GM21423 (cell line): ENCODE measurements around the gene CST6.
A peak's percentile ranks its signal among the peaks of the same experiment; 100 is the strongest.
"Not testable (repeated sequence)": the region's sequence is repeated elsewhere in the genome, so short reads cannot be mapped to it uniquely, and the experiment has no call there.

Experiments used
- ATAC-seq: cut with Tn5 transposase; IDR thresholded peaks from one replicate; pipeline ENCODE4 v1.9.1; 2021; ENCODE audit warnings: mild to moderate bottlenecking, moderate library complexity; ENCODE audit not compliant: unreplicated experiment

Gene CST6

DNA sequence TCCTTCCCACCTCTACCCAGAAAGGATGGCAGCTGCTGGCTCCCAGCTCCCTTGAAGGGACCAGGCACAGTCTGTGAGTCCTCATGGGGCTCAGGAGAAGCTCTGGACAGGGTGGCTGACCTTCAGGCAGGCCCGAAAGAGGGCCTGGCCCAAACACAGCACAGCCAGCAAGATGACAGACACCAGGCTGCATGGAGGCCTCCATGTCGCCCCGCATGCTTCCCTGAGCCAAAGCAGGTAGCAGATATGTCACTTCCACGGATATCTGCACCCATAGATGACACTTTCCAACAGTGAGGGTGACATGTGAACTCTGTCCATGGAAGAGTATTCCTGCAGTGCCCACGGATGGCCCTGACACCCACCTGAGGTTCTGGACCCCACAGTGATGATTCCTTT lies 28.2 kb upstream of the CST6 start:
- ATAC-seq = no peak

DNA sequence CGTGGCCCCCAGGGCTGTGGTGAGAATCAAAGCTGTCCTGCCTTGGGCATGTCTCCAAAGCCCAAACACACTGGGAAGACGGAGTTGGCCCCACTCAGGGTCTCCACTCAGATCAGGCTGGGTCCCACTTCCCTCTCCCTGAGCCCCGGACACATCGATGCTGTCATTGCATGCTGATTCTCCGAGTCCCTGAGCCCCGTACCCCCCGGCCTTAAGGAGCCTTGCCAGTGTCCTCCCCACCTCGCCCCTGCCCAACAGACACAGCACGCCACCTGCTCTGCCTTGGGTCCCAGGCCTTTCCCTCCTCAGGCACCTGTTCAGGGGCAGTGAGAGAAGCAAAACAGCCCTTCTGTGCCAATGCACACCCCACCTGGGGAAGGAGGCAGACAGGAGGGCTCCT lies 24.5 kb upstream of the CST6 start:
- no peak for ATAC-seq

DNA sequence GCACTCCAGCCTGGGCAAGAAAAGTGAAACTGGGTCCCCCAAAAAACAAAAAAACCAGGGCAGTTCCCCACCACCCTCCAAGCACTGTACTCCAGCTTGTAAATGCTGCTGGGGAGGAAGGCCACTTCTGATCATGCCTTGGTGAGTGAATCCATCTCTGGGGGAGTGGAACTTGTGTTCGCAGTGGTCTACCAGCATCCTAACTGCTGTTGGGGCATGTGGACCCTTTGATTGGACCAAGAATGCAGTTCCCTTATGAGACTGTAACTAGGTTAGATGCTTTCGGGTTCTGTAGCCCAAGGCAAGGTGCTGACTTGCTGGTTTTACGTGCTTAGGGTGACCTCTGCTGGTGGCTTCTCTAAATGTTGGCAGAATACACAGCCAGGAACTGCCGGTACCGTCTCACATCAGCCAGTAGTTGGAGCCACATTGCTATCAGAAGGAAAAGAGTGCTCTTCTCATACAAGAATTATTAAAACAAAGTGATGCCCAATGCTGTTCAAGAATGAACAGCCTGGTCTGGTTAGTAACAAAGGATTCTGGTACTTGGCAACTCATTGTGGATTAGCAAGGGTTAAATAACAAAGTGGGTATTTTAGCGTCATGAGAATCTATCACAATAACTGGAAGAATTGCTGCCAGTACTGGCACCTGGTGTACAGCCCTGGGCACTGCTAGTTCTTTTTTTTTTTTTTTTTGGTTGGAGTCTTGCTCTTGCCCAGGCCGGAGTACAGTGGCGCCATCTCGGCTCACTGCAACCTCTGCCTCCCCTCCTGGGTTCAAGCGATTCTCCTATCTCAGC lies 22.8 kb upstream of the CST6 start:
- ATAC-seq = peak; percentile 94

DNA sequence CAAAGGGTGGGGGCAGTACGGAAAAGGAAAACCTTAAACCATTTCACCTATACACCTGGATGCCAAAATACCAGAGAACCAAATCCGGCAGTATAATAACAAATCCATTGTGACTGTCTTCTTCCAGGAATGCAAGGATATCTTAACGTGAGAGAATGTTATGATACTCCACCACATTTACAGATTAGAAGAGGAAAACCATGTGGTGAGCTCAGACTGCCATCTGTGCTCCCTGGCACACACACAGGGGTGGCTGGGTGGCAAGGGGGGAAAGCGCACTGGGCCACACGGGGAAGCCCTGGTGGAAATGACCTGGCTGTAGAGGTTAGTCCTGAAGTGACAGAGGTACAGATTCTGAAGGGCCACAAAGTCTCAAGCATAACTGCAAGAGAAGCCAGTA lies 19.8 kb upstream of the CST6 start:
- ATAC-seq = no peak

DNA sequence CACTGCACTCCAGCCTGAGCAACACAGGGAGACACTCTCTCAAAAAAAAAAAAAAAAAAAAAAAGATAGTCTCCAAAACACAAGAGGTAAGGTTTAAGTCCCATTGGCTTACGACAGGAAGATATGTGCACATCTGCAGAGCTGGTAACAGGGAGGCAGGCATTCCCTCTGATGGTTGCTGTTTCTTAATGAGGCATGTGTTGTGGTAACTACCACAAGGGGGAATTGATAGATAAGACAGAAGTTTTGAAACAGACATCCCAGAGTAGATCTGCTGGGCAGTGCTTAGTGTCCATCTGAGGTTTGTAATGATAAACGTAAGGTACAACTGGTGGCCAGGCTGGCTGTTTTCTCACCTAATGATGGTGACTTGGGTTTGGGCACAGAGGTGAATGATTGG lies 14.5 kb upstream of the CST6 start:
- ATAC-seq = no peak

DNA sequence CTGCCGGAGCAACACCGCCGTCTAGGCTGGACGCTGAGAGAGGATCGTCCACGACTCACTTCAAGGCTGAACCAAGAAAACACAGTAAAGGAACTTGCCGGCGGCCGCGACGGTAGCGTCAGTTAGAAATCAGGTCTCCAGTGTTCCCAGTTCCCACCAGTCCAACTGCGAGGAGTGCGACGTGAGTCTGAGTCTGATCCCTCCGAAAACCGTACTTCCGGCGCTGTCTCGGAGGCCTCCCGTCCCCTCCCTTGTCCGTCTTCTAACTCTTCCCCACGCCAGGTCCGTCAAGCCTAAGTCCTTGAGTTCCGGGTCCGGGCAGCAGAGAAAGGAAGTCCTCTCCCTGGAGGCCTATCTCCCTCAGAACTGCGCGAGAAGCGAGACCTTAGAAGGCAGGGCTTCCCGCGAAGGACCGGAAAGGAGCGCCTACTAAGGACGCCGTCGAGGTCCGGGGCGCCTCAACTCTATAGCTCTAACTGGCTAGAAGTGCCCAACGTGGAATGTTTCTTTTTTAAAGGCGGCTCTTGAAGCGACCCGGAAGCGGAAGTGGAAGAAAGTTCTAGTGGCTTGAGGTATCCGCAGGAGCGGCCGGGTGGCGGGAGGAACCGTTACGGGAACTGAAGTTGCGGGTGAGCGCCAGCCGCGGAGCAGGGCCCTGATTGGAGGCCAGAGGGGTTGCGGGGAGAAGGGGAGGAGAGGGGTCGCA lies 9.7 kb upstream of the CST6 start, which contains the start of the genes BANF1 and EIF1AD:
Gene BANF1, plus strand, starts transcription at position 562 of the 706 bp plus-strand sequence. CDS start 748 bp downstream, outside the sequence.
Gene EIF1AD, minus strand, starts transcription at position 216 of the 706 bp plus-strand sequence. CDS start 1,768 bp downstream, outside the sequence.
- ATAC-seq = peak; percentile 75

DNA sequence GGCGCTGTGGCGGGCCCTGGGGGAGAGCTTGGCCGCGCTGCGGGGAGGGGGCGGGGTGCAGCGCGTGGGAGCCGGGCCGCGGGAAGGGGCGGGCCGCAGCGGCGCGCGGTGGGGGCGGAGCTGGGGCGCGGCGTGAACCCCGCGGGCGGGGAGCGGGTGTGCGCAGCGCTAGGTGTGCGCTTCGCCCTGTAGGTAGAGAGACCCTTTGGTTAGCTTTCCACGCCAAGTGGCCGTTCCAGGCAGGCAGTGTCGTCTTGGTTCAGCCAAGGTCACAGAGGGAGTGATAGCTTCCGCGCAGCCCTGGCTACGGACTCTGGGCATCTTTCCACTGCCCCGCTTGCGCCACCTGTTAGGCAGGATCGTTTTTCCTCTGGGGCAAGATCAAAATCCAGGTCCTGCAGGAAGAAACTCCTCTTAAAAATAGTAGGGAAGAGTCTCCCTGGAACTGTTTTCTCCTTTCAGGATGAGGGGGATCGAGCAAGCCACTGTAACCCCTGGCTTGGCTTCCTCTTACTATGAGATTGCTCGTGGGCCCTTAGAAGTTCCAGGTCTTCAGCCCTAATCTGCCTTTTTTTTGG lies 9.1 kb upstream of the CST6 start:
- ATAC-seq = peak; percentile 45

DNA sequence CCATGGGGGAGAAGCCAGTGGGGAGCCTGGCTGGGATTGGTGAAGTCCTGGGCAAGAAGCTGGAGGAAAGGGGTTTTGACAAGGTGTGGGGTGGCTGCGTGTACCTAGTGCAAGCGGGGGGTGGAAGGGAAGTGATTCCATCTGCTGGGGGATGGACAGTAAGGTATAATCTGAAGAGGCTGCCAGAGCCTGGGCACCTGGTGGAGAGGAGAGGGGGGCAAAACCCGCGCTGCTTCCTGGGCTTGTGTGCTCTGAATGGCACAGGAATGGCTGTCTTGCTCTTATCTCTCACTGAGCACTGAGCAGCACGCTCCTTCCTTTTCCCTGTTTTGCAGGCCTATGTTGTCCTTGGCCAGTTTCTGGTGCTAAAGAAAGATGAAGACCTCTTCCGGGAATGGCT lies 8.5 kb upstream of the CST6 start:
- no peak for ATAC-seq

DNA sequence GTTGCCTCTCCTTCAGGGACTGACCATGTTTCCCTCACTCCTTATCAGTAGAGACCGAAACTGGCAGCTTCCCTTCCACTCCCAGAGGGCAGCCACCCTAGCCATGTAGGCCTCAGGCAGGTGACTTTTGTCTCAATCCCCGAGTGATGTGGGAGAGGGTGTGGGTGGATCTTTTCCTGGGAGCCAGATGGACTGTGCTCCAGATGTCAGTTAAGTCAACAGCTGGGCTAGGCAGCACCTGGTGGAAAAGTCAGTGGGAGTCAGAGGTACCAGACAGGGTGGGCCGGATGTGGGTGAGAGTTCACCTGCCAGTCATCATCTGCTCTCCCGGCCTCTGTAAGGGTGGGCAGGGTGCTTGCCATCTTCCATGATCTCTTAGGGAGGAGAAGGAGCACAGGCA lies 7.6 kb upstream of the CST6 start:
- ATAC-seq = no peak

DNA sequence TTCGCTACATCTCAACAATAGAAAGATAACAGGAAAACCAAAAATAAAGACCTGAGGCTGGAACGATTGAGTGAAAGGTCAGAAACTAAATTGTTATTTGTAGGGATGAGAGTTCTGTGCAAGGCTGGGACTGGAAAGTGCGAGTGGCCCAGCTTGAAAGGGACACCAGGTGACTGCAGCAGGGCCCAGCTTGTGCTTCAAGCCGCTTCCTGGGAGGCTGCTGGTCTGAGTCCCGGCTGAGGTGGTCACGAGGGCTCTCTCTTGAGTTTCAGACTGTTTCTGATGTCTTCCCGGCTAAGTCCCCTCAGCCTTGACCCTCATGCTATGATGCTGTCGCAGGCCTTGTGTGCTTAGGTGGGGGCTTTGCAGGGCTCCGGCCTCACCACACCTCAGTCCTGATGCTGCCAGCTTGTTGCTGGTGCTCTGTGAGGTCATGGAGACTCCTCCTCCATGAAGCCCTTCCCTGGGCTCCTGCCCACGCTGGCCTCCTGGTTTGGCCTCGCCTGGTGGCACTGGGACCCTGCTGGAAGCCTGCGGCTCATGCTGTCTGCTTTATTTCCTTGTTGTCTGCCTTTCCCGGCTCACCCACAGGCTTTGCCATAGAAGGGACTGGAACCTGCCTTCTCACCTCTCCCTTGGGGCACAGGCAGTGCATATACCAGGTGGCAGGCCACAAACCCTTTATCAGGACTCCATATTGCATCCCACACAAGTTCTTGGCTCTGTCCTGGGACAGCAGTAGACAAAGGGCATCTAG lies 5.5 kb upstream of the CST6 start:
- no peak for ATAC-seq

DNA sequence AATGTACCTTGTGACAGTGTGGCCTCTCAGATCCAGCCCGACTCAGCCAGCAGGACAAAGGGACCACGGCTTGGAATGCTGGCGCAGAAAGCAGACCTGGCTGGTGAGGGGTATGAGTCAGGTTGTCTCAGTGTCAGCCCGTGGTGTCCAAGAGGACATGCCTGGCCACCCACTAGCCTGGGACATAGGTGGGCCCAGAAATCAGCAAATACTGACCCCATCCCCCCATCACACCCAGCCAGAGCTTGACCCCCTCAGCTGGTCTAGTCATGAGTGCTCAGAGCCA lies 5.0 kb upstream of the CST6 start:
- ATAC-seq = no peak

DNA sequence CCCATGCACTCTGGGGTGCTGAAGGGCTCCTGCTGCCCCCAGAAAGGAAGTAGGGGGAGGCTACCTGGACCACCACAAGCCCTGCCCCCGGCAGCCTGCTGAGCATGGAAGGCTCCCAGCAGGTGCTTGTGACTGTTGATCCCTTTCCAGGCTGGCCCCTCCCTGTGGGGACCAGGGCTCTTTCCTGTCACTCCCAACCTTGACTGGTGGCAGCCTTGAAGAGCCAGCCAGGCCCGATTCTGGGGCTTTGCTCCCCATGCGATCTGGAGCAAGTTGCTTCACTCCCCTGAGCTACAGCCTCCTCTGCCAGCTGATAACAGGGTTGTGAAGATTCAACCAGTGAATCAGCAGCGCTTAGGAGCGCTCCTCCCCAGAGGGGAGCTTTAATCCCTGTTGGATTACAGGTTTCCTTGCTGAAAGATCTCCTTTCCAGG lies 4.6 kb upstream of the CST6 start:
- ATAC-seq = no peak

DNA sequence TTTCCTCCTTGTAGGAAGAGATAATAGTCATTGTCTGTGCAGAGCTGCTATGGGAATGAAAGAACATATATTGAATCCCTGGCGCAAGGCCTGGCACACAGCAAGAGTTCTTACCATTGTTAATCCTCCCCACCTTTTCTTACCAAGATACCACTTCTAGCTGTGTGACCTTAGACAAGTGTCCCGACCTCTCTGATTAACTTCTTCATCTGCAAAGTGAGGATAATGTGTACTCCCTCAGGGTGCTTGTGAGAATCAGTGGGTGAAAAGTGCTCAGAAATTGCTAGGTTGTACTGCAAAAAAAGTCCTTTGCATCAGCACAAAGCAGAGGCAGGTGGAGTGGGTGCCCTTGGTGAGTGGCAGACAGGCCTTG lies 3.7 kb upstream of the CST6 start:
- ATAC-seq = no peak

DNA sequence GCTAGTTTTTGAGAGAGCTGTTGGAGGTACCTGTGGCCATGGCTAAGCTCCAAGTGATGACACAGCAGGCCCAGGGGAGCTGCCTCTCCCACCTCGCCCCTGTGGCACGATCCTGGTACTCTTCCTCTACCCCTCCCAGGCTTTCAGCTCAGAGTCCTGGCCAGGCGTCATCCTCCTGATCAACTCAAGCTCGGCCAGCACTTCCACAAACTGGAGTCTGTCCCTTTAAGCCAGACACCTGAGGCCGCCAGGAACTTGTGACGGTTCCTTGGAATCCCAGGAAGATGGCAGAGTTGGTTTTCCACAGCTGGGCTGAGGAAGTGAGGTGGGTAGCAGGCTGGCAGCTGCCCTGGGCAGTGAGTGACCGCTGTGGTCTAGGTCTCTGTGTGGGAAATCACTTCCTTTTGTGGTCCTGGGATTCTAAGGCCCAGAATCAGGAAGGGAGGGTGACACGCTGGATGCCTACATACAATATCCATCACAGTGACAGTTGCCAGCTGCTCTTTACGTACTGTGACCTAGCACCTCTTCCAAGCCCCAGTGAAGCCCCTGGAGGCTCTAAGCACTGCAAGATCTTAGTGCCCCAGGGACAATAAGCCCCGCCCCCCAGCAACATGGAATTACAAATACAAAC lies 3.2 kb upstream of the CST6 start:
- no peak for ATAC-seq

DNA sequence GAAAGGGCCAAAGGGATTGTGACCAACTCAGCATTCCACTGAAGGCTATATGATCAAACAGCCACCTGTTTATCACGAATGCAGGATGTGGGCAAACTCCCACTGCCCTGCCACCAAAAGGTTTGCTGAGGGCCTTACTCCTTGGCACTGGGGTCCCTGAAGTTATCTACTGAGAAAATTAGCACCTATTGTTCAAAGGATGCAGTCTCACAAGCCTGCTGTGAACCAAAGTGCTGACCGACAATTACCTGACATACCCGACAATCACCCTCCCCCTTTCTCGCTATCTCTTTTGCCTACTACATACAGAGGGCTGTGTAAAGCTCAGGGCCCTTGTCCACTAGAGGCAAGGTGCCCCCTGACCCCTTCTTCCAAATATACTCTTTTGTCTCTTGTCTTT lies 1.8 kb upstream of the CST6 start:
- ATAC-seq = not testable (repeated sequence)

DNA sequence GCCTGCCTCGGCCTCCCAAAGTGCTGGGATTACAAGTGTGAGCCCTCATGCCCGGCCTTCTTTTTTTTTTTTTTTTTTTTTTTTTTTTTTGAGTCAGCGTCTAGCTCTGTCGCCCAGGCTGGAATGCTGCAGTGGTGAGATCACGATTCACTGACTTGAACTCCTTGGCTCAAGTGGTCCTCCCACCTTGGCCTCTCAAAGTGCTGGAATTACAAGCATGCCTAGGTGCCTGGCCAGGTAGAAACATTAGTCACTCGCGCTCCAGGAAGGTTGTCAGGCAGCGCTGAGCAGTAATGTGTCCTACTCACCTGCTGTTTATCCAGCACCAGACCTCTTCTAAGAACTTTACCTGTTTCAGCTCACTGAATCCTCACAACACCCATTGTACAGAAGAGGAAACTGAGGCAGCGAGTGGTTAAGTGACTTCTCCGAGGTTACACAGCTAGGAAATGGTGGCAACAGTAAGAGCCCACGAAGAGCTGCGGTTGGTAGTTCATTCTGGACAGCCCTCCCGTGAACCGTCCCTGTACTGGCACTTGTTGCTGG lies 496 bp upstream of the CST6 start:
- no peak for ATAC-seq

DNA sequence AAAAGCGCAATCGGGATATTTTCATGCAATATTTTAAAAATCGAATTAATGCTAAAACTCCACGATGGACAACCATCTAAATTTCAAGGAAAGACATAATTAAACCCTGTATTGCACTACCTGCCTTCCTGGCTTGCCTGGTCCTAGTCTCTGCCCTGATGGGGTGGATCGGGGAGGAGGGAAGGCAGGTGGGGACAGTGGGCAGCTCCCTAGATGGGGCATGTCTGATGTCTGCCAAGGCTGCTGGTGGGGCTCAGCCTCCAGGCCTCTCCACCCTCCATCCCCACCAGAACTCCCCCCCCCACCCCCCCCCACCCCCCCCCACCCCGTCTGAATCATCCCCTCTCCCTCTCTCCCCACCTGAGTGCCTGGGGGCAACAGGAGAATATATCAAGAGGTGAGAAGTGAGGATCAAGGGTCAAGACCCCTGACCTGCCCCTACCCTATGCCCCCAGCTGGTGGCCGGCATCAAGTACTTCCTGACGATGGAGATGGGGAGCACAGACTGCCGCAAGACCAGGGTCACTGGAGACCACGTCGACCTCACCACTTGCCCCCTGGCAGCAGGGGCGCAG lies 650 bp downstream of the CST6 start:
- ATAC-seq = no peak

DNA sequence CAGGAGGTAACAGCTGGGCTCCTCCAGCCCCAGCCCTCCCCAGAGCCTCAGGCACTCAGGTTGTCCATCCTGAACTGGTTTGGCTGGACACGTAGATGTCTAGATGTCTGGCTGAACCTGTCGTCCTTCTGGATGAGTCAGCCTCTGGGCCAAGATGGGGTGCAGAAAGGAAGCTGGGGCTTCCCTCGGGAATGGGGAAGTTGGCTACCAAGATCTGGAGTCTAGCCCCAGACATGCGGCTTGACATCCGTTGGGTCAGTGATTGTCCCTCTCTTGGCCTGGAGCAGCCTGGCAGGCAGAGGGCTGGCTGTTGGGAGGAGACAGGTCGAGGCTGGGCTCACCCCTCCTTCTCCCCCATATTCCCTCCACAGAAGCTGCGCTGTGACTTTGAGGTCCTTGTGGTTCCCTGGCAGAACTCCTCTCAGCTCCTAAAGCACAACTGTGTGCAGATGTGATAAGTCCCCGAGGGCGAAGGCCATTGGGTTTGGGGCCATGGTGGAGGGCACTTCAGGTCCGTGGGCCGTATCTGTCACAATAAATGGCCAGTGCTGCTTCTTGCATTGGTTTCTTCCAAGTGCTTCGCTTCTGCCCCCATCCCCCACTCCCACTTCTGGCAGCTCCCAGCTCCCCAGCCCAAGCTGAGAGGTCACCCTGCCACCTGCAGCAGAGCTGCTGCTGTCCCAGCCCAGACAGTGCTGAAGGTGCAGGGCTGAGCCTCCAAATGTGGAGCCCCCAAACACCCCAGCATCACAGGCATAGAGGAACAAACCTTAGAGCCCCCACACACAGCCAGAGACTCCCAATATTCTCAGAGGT lies 1.3 kb downstream of the CST6 start:
- no peak for ATAC-seq

DNA sequence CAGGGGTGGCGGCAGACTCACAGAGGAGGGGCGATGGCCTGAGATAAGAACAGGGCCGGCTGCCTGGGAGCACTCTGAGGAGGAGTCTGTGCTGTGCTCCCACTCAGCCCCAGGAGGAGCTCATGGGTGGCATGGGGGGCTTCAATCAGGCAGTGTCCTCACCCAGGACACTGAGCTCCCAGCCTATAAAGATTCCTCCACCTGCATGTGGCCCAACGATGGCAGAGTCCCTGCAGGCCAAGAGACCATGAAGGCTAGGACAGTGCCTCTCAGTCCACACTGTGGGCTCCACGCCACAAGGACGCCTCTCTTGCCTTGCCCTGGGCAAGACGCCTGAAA lies 1.9 kb downstream of the CST6 start:
- ATAC-seq = no peak
